Endometrium (tissue), 2 donors: ENCODE measurements around the gene ACTR5.
"Not testable (repeated sequence)": the region's sequence is repeated elsewhere in the genome, so short reads cannot be mapped to it uniquely, and the experiment has no call there.

Source experiments
- FAIRE-seq: peaks from 2 replicates; lab custom pipeline; 2012; peaks lifted over from hg19 to GRCh38; lab: Jason Lieb, UNC
- donor health status: control.
- donor health status: control.

Gene ACTR5

DNA sequence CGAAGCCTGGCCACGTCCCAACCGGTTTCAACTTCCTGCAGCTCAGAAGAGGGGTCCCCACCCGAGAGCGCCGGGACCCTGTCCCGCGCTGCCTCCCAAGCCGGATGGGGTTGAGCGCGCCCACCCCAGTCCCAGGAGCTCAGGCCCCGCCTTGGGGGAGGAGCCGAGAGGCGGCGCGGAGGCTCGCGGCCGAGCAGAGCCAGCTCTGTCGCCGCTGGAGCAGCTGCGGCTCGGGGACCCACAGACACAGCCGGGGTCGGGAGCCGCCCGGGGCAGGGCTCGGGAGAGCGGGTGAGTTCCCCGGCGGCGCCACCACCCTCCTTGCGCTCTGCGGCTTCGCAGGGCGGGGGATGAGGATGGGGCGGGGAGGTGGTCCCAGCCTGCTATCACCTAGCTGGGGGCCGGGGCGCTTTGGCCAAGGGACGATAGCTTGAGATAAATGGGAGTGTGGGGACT is 57.3 kb downstream of the ACTR5 start, which contains the start of gene PPP1R16B:
TSS of gene PPP1R16B (plus strand) at position 196 of the 456 bp plus-strand sequence. CDS start 30,229 bp downstream, outside the sequence.
- no peak for FAIRE-seq

DNA sequence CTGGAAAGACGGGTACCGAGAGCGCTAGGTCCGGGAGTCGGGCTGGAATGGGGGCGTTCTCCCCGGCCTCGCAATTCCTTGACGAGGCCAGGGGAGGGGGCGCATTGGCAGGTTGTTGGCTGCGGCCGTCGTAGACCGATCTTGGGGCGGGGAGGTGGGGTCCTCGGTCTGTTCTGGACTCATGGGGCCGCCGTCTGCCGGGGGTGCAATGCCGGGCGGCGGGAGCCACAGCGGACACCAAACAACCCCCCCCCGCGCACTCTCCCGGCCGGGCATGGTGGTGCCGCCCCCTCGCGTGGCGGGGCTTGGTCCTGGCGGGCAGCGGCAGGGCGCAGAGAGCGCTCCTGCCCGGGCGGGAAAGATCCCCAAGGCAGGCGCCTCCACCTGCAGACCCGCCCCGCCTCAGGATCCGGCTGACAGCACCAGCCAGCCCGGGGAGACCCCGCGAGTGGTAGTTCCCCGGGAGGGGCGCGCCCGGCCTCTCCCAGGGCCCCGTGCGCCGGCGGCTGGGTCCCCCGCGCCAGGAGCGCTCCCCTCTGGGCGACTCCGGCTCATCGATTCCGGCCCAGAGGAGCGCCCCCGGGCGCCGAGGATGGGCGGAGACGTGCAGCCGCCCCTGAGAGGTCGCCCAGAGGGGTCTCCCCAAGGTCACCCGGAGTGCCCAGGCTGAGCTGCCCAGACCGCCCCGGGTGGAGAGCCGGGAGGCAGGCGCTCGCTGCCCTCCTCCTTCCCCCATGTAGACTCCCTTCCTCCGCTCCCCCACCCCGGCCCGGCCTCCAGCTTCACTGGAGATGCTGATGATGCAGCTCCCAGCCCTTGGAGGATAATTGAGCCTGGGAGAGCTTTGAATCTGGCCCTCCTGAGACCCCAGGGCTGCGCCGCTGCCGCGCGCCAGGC is 57.9 kb downstream of the ACTR5 start:
- FAIRE-seq, result no peak

GRCh38 chr20:38806855-38807655 is 58.8 kb downstream of the ACTR5 start:
- FAIRE-seq, result no peak

DNA sequence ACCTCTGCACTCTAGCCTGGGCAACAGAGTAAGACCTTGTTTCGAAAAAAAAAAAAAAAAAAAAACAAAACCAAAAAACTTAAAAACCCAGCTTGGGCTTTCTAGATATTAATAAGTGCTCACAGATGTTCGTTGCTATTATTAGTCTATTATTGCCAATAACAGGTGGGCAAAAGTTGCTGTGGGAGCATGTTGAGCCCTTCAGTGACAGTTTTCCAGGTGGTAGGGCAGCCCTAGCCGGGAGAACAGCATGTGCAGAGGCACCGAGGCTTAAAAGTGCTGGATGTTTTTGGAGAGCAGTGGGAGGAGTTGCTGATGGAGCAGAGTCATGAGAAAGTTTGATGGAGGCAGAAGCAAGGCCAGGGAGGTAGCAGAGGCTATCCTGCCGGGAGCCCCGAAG is 61.7 kb downstream of the ACTR5 start:
- FAIRE-seq, result no peak

GRCh38 chr20:38810926-38811630 is 62.8 kb downstream of the ACTR5 start:
- no peak for FAIRE-seq

DNA sequence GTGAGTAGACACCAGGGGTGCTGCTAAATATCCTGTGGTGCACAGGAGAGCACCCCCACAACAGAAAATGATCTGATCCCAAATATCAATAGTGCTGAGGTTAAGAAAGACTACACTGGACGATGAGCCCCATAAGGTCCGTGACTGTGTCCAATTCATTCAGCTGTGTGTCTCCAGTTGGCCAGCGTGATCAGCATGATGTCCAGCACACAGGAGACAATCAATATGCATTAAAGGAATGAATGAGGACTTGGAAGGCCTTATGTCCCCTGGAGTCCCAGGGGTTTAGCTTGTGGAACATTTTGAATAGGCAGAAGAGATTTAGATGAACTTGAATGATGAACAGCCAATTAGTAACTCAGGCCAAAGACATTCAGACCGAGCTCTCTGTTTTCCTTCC is 63.5 kb downstream of the ACTR5 start:
- no peak for FAIRE-seq

DNA sequence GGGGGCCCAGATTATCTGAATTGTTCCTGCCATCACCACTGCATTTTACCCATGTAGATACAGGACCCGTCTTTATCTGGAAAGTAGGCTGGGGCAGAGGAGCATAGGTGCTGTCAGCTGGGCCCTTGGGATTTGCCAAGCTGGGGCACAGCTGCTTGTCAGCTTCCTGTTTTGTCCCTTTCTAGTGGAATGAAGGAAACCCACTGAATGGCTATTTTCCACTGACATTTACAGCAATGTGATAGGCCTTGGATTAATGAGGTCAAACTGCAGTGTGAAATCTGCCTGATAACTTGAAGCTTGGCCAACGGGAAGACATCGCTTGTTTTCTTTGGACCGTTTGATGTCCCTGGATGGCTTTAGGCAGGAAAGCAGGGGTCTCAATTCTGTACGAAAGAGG is 63.9 kb downstream of the ACTR5 start:
- FAIRE-seq, result no peak

GRCh38 chr20:38812709-38813573 is 64.7 kb downstream of the ACTR5 start:
- FAIRE-seq, result no peak

GRCh38 chr20:38813574-38813962 is 65.3 kb downstream of the ACTR5 start:
- not testable (repeated sequence) for FAIRE-seq

GRCh38 chr20:38815446-38815845 is 67.2 kb downstream of the ACTR5 start:
- FAIRE-seq, result no peak

DNA sequence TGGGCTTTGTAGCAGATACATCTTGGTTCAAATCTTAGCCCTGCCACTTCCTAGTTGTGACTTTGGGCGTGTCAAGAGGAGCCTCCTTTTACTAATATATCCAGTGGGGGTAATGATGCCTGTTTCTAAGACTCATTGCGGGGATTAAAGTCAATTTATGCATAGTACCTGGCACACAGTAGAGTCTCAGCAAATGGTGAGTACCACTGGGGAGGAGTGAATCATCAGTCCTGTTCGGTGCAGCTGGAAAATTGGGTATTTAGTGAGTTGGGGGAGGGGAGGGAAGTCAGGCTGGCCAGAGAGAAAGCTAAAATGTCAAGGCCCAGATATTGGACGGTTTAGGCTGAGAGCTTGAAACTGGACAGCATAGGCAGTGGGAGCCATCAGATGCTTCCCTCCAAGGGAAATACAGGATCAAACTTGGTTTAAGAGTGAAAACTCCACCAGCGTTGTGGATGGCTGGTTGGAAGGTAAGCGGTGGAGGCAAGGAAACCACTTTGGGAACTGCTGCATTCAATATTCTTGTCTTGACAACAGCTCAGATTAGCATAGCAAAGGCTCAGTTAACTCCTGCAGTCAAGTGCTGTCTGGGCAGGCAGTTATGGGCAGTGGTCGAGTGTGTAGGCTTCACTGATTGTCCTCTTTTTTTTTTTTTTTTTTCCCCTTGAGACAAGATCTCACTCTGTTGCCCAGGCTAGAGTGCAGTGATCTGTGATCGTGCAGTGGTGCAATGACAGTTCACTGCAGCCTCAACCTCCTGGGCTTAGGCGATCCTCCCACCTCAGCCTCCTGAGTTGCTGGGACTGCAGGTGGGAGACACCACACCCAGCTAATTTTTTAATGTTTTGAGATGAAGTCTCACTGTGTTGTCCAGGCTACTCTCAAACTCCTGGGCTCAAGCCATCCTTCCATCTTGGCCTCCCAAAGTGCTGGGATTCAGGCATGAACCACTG is 70.1 kb downstream of the ACTR5 start:
- no peak for FAIRE-seq
